ENCODE measurements around the gene FOXI3. TPM values are rescaled to one million over a fixed set of nuclear protein-coding genes. Genes with fewer than 3 reads are reported as not detected.

Gene FOXI3
- polyA plus RNA-seq, 1 donor (not counting 4 experiments of a cell fraction or from before 2014, with no cell fraction given) = not detected

GRCh38 chr2:88451811-88452564 lies 505 bp downstream of the FOXI3 start:
- H3K27me3 ChIP-seq (ENCODE audit: control insufficient read depth, extremely low read depth, insufficient read depth, low read length) = peaks cover 43% of the 10 kb centered on the region
- H3K4me2 ChIP-seq (ENCODE audit: control insufficient read depth, extremely low read depth, insufficient read depth, low read depth, low read length) = no peak overlapping the region
- peaks cover 5% of the 10 kb centered on the region for H3K4me1 ChIP-seq (ENCODE audit: control insufficient read depth, extremely low read depth, insufficient read depth, low read length)
- H3K27ac ChIP-seq (ENCODE audit: control insufficient read depth, insufficient read depth, low read length) = no peak overlapping the region
- no peak overlapping the region for H2AFZ ChIP-seq (ENCODE audit: control insufficient read depth, low read length)
- H3K4me3 ChIP-seq (ENCODE audit: control insufficient read depth in 2 of 3, extremely low read depth in 1 of 3, insufficient read depth in 2 of 3, low read depth in 1 of 3, low read length in 3 of 3) = peak overlapping the region in 1 of 3 experiments; percentile 16
- FAIRE-seq (no peak), DNase-seq (ENCODE audit: low read depth, low spot score) (no peak)
- no peaks in the 10 kb centered on the region for H3K36me3 ChIP-seq (ENCODE audit: control insufficient read depth in 2 of 2, extremely low read depth in 1 of 2, insufficient read depth in 2 of 2, low read length in 2 of 2)
- H4K20me1 ChIP-seq (ENCODE audit: control insufficient read depth, extremely low read depth, insufficient read depth, low read length) = no peaks in the 10 kb centered on the region
- no peaks in the 10 kb centered on the region for H3K9me3 ChIP-seq (ENCODE audit: control insufficient read depth, low read depth, low read length)
- no peak overlapping the region for H3K9ac ChIP-seq (ENCODE audit: control insufficient read depth, extremely low read depth, insufficient read depth, low read length)
- TF ChIP-seq EZH2 (IDR thresholded peaks at IDR 0.05; ENCODE audit: low read length) = peak; percentile 89
- no peak for TF ChIP-seq CTCF (optimal IDR thresholded peaks at IDR 0.05 in 1 of 3, IDR thresholded peaks at IDR 0.05 in 1 of 3, conservative IDR thresholded peaks at IDR 0.05 in 1 of 3; ENCODE audit: extremely low read depth in 1 of 3, insufficient read depth in 2 of 3, low read length in 3 of 3)
- dilution Hi-C loops (cut with MboI; ENCODE audit: extremely low pct_ligation_motif_present, low sequenced_read_pairs) = no loop called here
- H3K9me1 ChIP-seq (ENCODE audit: control insufficient read depth, extremely low read depth, insufficient read depth, low read length) = no peaks in the 10 kb centered on the region
- no peaks in the 10 kb centered on the region for H3K79me2 ChIP-seq (ENCODE audit: control insufficient read depth, insufficient read depth, low read length)

GRCh38 chr2:88450925-88451810 lies 1.3 kb downstream of the FOXI3 start:
- Histone ChIP-seq H3K9me1 (ENCODE audit: control insufficient read depth, extremely low read depth, insufficient read depth, low read length) (no peaks in the 10 kb centered on the region), H2AFZ (ENCODE audit: control insufficient read depth, low read length) (no peak overlapping the region), H3K9me3 (ENCODE audit: control insufficient read depth, low read depth, low read length) (no peaks in the 10 kb centered on the region), H3K4me1 (ENCODE audit: control insufficient read depth, extremely low read depth, insufficient read depth, low read length) (peaks cover 5% of the 10 kb centered on the region), H3K4me3 (ENCODE audit: control insufficient read depth in 2 of 3, extremely low read depth in 1 of 3, insufficient read depth in 2 of 3, low read depth in 1 of 3, low read length in 3 of 3) (no peak overlapping the region), H4K20me1 (ENCODE audit: control insufficient read depth, extremely low read depth, insufficient read depth, low read length) (no peaks in the 10 kb centered on the region), H3K27ac (ENCODE audit: control insufficient read depth, insufficient read depth, low read length) (no peak overlapping the region), H3K9ac (ENCODE audit: control insufficient read depth, extremely low read depth, insufficient read depth, low read length) (no peak overlapping the region), H3K27me3 (ENCODE audit: control insufficient read depth, extremely low read depth, insufficient read depth, low read length) (peaks cover 43% of the 10 kb centered on the region), H3K79me2 (ENCODE audit: control insufficient read depth, insufficient read depth, low read length) (no peaks in the 10 kb centered on the region), H3K4me2 (ENCODE audit: control insufficient read depth, extremely low read depth, insufficient read depth, low read depth, low read length) (no peak overlapping the region), H3K36me3 (ENCODE audit: control insufficient read depth in 2 of 2, extremely low read depth in 1 of 2, insufficient read depth in 2 of 2, low read length in 2 of 2) (no peaks in the 10 kb centered on the region)
- no peak for DNase-seq (ENCODE audit: low read depth, low spot score)
- no peak for FAIRE-seq
- dilution Hi-C loops (cut with MboI; ENCODE audit: extremely low pct_ligation_motif_present, low sequenced_read_pairs) = no loop called here
- TF ChIP-seq EZH2 (IDR thresholded peaks at IDR 0.05; ENCODE audit: low read length) = peak; percentile 98
- TF ChIP-seq CTCF (optimal IDR thresholded peaks at IDR 0.05 in 1 of 3, IDR thresholded peaks at IDR 0.05 in 1 of 3, conservative IDR thresholded peaks at IDR 0.05 in 1 of 3; ENCODE audit: extremely low read depth in 1 of 3, insufficient read depth in 2 of 3, low read length in 3 of 3) = no peak

All from keratinocyte (primary cell).